HG02588 (cell line): ENCODE results near the gene MAML3.

ENCODE experiments used
- ATAC-seq: cut with Tn5 transposase; IDR thresholded peaks from one replicate; pipeline ENCODE4 v1.9.1; 2021; ENCODE audit warnings: mild to moderate bottlenecking, moderate library complexity; ENCODE audit not compliant: unreplicated experiment

The MAML3 gene

DNA sequence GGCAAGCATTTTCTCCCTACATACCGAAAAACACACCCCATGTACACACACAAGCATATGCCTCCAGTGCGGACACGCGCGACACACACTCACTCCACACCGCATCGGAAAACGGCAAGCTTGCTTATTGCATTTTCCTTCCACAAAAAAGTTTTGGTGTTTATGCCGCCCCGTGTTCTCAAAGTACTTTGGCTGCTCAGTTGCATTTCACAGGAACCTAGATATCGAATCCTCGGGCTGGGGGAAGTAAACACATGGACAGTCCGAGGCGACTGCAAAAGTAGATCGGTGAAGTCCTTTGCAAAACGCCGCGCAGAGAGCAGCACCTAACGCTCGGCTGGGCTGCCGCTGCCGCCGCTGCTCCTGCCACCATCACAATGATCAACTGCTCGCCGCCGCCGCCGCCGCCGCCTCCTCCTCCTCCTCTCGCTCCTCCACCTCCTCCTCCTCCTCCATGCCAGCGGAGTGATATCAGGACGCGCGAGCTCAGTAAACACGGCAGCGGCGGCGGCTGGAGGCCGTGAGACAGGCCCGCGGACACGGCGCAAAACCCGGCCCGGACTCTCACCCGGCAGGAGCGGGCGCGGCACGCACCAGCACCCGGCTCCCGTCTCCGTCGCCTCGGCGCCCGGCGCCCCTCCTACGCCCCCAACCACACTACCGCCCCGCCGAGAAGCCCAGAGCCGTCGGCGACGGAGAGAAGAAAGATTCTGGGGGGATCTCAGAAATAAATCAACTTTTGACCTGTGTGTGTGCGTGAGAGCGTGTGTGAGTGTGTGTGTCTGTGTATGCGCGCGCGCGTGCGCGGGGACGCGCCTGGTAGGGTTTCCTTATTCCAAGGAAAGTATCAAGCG, at the start of gene MAML3:
Gene MAML3 (minus strand): TSS at position 467 of the 854 bp plus-strand sequence. CDS start 857 bp downstream, outside the sequence.
- ATAC-seq: peak; percentile 35

DNA sequence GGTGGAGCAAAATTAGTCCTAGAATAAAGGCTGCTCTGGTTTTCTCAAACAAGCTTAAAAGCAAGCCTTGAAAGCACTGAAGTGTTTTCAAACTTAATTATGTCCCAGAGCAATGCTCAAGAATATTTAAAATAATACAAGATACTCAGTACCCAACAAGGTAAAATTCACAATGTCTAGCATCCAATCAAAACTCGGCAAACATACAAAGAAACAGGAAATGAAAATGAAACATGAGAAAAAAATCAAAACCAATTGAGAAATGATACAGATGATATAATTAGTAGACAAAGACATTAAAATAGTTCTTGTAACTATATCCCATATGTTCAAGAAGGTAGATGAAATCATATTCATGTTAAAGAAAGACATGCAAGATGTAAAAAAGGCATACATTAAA, 45.0 kb upstream of the MAML3 start:
- no peak for ATAC-seq

DNA sequence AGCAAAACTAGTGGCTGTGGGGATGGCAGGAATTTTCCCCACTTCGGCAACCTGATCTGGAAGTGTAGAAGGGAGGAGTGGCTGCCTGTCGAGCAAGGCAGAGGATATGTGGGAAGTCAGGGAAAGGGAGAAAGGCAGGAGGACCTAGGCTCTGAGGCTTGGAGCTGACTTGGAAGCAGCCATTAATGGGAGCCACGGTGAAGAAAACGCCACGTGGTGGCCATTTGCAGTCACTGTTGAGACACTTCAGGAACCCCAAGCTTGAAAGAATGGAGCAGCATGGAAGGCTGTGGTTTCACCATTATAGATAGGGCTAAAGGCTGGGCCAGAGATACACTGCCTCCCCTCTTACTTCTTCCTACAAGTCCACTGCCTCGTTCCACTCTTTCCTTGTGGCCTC, 41.8 kb upstream of the MAML3 start:
- ATAC-seq: no peak

DNA sequence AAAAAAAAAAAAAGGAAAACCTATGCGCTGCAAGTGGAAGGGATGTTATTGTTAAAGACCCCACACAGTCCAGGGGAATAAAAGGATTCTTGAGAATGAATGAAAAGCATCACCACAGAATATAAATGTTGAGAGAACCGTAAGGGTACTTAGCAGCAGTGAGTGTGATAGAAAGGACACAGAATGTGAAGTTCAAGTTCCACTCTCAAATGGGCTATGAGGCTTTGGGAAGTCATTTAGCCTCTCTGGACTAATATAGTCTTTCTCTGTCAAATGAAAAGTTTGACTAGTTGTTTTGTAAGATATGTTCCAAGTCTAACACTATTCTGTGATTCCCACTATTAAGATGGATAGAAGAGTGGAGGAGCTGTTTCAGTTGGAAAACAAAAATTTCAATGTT, 35.8 kb upstream of the MAML3 start:
- no peak for ATAC-seq

DNA sequence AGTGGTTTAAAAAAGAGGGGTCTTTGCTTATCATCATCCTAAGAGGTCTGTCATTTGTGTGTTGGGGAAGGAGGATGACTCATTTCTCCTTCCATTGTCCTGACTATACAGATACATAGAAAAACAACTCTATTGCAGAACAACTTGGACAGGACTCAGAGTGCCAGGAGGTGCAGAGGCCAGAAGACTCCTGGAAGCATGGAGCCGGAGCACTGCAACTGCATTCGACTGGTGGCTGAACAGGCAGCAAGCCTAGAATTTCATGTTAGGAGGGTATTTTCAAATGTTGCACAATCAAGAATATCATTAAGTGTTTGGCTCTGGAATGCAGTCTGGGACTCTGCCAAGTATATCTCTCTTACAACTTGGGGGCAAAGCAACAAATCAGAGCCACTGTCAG, 35.0 kb upstream of the MAML3 start:
- no peak for ATAC-seq

DNA sequence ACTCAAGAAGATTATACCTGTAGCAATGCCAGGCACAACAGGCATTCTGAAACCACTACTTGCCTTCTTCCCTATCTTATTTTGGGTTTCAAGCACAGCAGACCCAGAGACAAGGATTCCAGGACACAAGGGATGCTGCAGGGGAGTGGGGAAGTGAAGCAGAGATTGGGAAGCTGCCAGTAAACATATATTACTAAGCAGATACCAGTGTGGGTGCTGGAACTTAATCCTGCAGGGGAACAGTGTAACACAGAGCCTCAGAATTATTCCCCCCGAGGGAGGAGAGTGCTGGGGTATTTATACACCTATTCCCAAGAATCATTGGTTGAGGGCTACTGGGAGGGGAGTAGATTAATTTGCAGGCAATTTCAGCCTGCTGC, 33.3 kb upstream of the MAML3 start:
- ATAC-seq: no peak

DNA sequence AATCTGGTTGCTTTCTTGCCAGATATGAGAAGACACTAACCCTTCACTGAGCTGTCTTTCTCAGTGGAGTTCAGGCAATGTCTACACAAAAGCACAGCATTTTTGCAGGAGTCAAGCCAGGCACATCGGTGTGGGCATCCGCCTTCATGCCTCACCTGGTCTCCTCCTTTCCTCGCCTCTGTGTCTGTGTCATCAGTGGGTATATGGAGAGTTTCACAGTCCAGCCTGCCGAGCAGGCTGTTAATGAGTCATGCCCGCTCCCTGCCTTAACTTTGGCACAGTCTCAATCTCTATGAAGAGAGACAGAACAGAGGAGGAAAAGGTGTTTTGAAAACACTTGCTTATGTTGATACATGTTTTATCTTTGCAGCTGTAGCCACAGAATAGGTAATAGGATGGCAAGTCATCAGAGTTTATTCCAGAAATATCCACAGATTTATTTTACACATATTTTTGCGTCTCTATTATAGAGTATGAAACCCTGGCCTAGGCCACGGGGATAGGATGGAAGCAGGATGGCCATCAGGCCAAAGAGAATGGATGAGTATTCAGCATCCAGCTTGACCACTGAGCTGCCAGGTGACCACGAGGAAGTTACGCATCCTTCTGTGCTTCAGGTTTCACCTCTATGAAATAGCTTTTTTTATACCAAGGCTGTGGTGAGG, 32.8 kb upstream of the MAML3 start:
- ATAC-seq: no peak

DNA sequence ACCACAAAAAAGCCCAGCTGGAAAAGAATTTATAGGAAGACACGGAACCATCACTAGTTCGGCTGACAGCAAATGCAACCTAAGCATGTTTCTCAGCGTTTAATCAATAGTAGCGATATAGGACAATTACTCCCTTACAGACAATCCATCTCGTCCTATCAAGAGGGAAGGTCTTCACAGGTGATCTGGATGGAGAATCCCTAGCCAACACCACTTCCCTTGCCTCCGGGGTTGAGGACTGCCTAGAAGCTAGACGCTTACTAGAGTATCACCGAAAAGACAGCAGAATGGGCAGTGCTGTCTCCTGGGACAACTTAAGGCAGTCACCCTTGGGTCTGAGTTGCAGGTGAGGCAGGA, 32.1 kb upstream of the MAML3 start:
- no peak for ATAC-seq

DNA sequence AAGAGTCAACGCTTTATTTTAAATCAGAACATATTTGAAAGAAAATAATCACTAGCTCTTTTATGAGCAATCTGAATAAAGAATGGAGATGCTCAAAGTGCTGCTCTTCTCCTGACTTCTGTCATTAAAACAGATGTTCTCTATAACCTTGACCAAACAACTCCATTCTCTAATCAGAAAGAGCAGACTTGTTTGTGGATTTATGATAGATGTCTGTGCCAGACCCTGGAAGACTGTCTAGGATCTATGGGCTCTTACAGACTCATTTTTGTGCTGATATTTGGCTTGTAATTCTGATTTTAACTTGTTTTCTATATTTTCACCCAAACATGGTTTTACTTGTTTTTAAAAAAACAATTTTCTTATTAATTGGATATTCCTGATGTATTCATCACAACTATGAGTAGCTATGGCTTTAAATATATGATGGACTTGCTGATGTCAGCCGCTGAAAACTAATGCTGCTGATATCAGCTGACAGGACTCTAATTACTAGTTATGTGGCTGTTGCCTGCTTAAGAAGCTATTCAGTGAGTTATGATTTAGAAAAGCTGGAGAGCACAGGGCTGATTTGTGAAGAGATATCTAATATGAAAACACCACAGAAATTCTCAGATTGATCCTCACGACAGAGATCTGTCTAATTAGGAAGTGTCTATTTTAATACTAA, 31.6 kb upstream of the MAML3 start:
- ATAC-seq: no peak

DNA sequence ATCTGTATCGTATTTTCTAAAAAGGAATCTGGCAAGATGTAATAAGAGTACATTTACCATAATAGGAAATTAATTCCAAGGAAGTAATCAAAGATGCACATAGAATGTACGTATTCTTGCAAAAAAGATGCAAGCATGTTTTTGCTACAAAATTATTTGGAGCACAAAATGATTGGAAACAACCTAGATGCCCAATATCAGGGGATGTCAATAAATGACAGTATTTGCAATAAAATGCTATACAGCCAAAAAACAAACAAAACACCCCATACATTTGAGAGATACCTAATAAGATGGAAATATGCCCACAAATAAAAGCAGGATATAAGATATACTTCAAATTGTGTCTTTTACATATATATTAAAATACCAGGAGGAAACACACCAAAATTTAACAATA, 29.3 kb upstream of the MAML3 start:
- ATAC-seq: no peak

DNA sequence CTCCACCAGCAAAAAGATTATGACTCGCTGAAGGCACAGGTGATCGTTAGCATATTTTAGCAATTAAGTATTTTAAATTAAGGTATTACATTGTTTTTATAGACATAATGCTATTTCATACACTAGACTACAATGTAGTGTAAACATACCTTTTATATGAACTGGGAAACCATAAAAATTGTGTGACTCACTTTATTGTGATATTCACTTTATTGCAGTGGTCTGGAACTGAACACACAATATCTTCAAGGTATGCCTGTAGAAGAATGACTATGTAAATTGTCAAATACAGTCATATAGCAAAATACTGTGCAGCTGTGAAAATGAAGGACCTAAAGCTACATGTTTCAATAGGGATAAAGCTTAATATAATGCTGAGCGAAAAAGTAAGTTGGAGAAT, 26.6 kb upstream of the MAML3 start:
- no peak for ATAC-seq

DNA sequence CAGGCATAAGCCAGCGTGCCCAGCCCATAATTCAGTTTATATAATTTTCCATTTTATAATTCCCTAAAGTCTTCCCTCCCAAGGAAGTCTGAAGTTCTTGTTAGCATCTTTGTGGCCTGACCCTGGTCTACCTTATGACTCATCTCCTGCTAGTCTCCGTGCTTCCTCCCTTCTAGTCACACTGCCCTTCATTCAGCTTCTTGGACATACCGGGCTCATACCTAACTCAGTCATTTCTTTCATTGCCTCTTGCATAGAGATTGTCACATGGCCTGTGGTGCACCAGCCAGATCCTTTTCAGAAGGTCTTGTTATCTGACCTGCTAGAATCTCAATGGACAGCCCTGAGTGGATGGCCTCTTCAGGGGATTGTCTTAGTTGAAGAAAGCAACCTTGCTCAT, 22.8 kb upstream of the MAML3 start:
- no peak for ATAC-seq

DNA sequence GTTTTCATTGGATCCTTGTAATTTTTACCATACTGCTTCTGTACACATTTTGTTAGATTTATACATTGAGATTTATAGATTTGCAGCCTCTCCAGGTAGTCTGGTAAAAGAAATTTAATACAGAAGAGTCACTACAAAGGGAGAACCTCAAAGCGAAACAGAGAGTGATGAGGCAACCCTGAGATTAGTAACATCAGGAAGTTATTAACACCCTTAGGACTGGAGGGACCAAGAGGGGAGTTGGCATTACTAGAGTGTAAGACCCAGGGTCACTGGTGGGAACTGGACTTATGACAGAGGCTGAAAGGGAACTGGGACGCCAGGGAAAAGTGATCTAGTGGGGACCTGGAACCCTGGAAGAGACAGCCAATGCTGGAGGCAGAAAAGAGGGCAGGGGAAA, 20.6 kb upstream of the MAML3 start:
- no peak for ATAC-seq

DNA sequence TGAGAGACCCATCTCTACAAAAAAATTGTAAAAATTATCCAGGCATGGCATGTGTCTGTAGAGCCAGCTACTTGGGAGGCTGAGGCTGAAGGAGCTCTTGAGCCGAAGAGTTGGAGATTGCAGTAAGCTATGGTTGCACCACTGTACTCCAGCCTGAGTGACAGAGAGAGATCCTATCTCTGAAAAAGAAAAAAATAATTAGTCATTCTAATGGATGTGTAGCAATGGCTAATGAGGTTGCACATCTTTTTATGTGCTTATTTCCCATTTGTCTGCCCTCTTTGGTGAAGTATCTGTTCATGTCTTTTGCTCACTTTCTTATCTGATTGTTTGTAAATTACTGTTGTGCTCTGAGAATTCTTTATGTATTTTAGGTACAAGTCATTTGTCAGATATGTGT, 19.0 kb upstream of the MAML3 start:
- no peak for ATAC-seq

DNA sequence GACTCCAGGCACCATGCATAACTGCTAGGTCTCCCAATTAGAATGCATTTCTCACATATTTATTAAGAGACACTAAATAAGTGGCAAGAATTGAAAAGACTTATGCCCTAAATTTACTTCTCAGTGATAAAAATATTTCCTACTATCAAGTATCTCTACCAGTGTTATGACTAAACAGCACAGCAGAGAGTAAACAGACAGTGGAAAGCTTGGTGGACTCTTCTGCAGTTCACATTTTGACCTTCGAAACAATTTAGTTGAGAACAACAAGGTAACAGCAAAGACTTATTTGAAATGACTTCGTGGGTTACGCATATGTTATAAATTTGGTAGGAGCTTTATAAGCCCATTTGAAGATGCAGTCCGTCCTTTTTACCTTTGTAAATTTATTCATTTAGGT, 16.3 kb upstream of the MAML3 start:
- no peak for ATAC-seq

DNA sequence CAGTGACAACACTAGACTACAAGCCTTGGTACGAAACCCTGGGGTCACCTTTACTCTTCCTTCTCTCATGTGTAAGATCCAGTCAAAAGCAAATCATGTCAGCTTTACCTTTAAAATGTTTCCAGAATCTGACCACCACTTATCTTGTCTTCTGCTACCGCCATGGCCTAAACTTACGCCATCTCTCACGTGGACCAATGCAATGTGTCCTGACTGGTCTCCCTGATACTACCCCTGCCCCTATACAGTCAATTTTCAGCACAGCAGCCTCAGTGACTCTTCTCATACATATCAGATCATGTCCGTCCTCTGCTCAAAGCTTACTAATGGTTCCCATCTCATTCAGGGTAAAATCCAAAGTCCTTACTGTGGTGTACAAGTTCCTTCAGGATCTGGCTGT, 15.0 kb upstream of the MAML3 start:
- ATAC-seq: no peak

DNA sequence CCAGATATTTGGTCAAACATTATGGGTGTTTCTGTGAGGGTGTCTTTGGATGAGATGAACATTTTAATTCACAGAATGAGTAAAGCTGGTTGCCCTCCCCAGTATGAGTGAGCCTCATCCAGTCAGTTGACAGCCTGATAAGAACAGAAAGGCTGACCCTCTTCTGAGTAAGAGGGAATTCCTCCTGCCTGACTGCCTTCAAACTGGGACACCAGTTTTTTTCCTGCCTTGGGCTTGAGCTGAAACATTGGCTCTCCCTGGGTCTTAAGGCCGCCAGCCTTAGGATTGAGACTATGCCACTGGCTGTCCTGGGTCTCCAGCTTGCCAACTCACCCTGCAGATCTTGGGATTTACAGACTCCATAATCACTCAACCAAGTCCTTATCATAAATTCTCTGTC, 14.5 kb upstream of the MAML3 start:
- no peak for ATAC-seq

DNA sequence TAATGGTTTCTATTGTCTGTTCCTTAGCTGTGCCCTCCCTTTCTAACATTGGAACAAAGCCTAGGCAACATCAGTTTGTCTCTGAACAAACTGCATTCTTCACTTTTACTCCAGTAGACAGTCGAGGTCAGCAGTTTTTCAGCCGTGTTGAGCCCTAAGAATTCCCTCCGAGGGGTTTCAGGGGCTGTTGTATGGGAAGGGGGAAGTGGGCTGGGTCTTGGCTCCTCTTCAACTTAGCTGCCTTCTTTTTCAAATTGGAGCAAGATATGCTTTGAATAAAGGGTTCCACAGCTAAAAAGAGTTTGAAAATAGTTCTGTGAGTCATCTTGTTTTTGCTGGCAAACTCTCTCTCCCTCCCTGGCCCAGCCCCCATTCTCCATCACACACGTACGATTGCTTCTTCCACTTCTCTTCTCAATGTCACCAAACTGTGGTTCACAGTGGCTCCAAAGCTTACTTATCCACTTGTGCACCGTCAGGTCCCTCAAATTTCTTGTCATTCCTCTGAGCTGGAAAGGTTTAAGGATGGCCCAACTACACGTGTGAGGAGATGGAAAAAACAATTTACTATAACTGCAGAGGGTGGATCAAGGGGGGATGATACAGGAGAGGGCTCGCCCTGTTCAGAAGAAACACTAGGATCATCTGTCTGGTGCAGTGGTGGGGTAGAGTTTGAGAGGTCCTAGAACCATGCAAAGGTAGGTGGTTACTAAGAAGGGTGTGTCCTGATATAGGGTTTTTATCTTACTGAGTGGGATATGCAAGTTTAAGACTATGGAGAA, 9.2 kb upstream of the MAML3 start:
- no peak for ATAC-seq

DNA sequence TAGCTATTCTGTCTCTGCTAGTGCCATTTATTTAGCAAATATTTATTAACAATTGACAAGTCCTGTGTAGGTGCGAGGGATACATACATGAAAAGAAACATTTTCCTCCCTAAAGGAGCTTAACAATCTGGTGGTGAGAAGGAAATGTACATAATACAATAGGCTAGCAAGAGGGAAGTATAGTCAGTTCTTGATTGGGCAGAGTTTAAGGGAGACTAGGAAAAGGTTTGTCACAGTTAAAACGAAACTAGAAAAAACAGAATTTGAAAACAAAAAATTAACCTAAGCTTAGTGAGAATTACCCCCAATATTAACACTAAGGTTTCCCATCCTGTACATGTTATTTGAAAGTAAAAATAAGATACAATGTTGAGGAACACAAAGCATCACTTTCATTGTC, 8.6 kb upstream of the MAML3 start:
- no peak for ATAC-seq

DNA sequence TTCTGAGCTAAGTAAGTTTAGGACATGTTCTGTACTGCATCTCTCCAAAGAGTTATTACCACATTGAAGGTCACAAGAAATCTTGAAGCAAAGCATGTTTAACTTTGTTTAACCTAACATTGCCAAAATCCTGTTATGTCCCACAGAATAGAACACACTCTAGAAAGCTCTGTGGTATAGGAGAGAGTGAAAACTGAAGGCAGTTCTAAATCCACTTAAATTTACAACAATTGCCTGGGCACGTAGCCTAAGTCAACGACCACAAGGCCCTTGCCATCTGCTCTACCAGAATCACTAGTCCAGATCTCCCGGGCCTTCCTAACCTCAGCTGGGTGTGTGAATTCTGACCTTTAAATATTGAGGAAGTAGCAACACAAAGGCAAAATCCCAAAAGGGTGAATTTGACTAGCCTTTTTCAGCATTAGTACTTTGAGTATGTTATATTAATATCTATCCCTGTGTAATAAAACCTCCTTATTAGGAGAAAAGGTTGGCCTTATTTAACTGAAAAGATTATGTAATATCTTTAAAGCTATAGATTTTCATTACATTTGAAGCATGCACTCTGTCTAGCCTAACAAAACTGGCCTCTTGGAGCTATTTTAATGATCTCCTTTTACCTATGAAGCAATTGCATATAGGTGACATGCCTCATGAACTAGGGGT, 4.5 kb upstream of the MAML3 start:
- ATAC-seq: no peak

DNA sequence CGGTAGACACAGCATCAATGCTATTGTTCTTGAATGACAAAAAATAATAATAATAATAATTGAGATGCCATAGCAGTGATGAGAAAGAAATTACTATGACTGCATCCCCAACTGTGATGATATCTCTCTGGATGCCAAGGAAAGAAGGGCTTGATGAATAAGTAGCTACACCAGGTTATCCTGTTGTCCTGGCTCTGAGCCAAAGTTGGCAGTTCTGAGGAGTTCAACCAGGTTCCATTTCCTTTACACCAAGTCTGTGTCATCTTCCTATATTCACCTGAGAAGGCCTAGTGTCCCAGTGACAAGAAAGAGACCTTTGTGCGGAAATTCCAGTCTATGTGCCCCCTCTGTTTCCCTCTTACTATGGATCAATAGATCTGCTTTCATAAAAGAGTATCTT, 3.4 kb upstream of the MAML3 start:
- no peak for ATAC-seq
